Stimulated activated CD4-positive, alpha-beta T cell treated with anti-CD3 and anti-CD28 coated beads, Interleukin-1b, Interleukin-23, amount 100 ng/mL, for 24 hours (primary cell): ENCODE measurements around the gene UBE3C.
"Not testable (repeated sequence)": the region's sequence is repeated elsewhere in the genome, so short reads cannot be mapped to it uniquely, and the experiment has no call there.

Source experiments
- DNase-seq, 4 experiments: peaks; one replicate each; pipeline ENCODE4 v3.0.0-alpha.2; 2020; ENCODE audit warnings: low read depth in 4 of 4, low spot score in 1 of 4

The UBE3C gene

DNA sequence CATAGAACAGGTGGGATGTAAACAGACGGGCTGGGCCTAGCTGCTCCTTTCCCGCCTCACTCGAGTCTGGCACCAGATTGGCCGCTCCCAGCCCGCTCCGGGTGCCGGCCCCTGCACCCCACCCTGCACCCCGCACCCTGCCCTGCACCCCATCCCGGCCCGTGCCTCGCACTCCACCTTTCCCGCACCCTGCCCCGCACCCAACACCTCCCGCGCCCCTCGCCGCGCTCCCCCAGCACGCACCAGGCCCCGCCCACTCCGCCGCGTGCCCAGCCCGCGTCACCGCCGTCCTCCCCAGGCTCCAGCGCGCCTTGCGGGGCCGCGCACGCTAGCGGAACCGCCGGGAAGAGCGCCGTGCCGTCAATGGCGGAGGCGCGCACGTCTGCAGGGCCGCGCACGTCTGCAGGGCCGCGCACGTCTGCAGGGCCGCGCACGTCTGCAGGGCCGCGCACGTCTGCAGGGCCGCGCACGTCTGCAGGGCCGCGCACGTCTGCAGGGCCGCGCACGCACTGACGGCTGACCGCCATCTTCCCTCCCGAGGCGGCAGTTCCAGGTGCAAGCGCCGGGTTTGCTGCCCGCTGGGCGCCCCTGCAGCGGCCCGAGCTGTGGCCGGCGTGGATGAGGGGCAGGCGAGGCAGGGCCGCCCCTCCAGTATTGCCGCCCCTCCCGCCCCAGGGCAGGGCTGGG is at the start of gene UBE3C:
Gene UBE3C (plus strand): TSS at position 503 of the 687 bp plus-strand sequence. CDS start 347 bp downstream, outside the sequence.
- DNase-seq, result peak; percentile 80 to 88 (median 86)

DNA sequence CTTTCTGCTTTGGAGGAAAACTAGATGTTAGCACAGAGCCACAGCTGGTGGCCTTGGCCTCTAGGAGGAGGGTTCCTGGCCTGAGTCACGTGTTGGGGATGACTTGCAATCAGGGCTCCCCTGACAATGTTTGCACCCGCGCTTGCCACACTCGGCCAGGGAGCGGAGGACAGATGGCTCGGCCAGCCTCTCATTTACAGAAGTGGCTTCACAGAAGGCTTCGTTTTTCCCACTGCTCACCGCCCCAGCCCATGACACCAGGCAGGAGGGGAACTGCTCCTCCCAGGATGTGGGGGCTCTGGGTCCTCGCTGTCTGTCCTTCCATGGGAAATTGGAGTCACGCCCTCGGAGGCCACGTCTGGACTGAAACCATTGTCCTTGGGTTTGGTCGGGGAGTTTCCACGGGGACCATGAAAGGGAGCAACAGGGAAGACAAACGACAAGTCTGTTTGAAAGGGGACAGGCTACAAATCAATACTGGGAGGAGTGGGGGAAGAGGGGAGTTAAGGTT is 49.6 kb upstream of the UBE3C start:
- DNase-seq, result no peak

DNA sequence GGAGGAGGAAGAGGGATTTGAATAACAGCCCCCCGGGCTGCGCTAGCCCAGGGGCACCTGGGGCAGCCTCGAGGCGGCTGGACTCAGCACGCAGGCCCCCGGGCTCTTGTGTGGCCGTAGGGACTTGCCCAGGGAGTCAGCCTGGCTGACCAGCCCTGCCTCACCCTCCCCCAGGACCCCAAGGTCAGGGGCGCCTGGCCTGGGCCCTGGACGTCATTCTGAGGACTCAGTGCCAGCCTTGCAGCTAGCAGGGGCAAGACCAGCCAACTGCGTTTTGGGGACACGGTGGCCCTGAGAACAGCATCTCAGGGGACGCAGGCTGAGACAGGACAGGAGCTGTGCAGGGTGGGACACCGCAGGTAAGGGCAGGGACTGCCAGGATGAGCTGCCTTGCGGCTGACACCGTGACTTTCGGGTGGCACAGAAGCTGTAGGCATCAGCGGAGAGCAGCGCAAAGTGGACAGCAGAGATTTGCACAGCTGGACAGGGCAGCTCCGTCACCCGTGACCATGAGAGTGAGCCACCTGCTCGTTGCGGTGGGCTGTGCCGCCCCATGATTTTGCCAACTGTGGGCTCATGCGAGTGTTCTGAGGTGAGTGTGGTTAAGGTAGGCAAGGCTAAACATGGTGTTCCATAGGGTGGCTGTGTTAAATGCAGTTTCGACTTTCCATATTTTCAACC is 48.1 kb upstream of the UBE3C start:
- no peak for DNase-seq

DNA sequence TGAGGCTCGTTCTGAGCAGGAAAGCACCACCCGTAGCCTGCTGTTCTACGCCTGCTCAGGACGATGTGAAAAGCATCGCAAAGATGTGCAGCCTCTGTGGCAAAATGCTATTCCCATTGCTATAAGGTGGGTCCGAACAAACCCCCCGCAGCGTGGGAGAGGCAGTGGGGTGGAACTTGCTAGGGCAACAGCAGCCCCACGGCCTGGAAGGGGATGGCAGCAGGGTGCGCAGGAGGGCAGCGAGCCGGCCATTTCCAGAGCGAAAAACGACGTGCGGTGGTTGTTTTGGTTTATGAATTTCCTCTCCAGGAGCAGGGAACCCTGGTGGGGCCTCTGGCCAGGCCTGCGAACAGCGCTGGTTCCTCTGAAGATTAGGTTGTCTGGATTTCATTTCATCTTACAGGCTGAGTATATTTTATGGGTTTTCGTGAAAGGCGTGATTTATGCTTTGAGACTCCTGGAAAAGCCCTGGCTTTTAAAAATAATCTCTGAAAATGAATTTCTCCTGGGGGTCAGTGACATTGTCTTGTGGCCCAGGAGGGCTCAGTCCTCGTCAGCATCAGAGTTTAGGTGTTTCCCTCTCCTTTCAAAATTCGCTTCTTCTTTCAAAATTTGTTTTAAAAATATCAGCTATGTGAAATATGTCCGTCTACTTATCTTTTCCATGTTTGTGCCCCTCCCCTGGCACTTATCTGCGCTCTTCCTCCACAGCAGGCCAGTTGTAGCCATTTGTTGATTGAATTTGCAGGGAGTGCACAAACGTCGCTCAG is 42.3 kb upstream of the UBE3C start:
- DNase-seq, result no peak

DNA sequence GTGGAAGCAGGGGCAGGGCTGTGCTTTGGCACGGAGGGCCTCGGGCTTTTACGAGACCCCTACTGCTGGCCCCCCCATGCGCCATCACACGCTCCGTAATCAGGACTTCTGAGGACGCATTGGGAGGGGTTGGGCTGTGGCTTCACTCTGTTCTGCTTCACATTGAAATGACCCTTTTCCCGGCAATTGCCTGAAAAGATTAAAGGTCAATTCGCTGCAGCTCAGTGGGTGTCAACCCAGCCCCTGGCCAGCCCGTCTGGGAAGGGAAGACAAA is 41.7 kb upstream of the UBE3C start:
- no peak for DNase-seq

DNA sequence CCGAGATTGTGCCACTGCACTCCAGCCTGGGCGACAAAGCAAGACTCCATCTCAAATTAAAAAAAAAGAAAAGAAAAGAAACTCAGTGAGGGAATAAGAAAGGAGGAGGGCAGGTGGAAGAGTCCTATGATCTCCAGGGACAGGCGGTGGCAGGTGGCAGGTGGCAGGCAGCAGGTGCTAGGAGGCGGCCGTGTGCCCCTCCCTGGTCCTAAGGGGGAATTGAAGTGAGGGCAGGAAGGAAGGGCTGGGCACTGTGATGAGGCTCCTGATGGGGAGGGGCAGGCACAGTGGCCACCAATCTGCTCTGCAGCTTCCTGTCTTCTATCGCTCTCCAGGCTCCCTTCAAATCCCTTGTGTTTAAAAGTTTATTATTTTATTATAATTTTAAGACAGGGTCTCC is 41.2 kb upstream of the UBE3C start:
- no peak for DNase-seq

DNA sequence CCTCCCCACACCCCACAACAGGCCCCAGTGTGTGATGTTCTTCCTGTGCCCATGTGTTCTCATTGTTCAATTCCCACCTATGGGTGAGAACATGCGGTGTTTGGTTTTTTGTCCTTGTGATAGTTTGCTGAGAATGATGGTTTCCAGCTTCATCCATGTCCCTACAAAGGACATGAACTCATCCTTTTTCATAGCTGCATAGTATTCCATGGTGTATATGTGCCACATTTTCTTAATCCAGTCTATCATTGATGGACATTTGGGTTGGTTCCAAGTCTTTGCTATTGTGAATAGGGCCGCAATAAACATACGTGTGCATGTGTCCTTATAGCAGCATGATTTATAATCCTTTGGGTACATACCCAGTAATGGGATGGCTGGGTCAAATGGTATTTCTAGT is 38.7 kb upstream of the UBE3C start:
- DNase-seq, result not testable (repeated sequence)

DNA sequence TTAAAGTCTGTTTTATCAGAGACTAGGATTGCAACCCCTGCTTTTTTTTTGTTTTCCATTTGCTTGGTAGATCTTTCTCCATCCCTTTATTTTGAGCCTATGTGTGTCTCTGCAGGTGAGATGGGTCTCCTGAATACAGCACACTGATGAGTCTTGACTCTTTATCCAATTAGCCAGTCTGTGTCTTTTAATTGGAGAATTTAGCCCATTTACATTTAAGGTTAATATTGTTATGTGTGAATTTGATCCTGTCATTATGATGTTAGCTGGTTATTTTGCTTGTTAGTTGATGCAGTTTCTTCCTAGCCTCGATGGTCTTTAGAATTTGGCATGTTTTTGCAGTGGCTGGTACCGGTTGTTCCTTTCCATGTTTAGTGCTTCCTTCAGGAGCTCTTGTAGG is 35.1 kb upstream of the UBE3C start:
- DNase-seq, result not testable (repeated sequence)

DNA sequence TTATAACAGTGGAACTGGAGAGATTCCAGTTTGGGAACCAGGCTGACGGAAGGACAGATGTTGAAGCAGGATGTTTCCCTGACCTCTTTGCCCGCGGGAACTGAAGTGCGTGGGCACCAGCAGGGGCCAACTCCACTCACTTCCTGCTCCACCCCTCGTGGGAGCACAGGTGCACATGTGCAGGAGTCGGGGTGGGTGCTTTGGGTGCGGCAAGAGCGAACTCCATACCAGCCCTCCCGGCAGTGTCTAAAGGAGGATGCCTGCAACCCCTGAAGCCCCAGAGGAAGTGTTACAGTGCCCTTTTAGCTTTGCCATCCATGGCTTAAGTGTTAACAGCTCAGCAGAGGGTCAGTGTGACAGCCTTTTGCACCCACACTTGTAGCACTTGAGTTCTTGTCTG is 27.4 kb upstream of the UBE3C start:
- DNase-seq, result no peak

DNA sequence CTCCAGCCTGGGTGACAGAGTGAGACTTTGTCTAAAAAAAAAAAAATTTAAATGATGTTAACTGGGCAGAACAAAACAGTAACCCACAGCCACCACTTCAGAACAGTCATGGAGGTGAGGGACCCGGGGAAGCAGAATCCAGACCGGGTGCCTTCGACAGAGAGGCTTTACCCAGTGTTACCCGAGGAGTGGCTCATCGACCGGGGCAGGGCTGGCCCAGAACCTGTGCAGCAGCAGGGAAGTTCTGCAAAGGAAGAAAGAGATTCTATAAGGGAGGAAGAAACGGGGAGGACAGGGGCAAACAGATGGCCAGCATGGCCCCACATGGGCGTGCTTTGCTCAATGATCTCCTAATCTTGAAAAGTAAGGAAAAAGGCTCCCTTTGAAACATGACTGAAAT is 26.0 kb upstream of the UBE3C start:
- no peak for DNase-seq

DNA sequence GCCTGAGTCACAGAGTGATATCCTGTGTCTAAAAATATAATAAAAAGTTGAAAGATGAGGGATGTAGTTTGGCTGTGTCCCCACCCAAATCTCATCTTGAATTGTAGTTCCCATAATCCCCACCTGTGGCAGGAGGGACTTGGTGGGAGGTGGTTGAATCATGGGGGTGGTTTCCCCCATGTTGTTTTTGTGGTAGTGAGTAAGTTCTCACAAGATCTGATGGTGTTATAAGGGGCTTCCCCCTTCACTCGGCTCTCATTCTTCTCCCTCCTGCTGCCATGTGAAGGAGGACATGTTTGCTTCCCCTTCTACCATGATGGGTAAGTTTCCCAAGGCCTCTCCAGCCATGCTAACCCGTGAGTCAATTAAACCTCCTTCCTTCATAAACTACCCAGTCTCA is 25.1 kb upstream of the UBE3C start:
- no peak for DNase-seq

DNA sequence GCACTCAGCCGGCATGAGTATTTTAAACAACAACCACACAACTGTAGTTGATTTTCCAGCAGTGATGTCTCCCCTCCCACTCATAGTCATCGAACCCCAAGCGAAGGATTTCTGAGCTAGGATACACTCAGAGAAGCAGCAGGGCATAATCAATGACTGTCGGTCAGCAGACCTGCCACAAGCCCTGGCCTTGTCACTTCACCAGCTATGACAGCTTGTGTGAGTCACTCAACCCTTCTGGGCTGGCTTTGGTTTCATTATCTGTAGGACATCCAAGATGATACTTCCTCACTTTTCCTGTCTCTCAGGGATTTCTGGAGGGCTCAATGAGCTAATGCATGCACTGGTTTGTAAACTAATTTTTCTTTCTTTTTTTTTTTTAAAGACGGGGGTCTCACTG is 22.0 kb upstream of the UBE3C start:
- no peak for DNase-seq

DNA sequence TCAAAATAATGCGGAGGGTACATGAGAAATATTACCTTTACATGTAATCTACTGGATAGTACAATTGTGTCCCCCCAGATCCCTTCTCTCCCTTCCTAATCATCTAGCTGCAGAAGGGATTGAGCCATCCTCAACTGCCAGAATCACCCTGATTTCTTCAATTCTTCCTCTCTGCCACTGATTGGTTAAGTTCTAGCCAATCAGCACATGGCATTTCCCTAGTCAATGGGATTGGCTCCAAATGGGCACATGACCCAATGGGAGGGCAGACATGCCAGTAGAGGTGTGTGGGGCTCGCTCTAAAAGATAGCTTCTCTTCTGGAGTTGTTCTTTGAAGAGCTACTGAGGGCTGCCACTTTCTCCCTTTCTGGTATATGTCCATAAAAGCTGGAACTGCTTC is 20.9 kb upstream of the UBE3C start:
- DNase-seq, result no peak

DNA sequence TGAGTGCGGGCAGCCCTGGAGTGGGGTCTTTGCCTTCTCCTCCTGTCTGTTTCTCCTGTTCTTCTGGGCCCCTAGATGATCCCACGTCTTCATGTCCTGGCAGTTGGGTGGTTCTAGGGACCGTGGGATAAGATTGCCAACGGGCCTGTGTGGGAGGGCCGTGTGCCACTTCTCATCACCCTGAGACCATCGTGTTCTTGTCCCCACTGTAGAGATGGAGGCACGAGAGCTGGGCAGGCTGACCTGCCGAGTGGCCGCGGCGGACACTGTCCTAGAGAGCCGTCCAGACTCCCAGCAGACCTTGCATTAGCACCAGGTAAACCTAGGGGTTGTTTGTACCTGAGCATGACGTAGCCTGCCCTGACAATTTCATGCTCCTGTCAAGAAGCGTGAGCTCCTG is 18.5 kb upstream of the UBE3C start:
- no peak for DNase-seq

DNA sequence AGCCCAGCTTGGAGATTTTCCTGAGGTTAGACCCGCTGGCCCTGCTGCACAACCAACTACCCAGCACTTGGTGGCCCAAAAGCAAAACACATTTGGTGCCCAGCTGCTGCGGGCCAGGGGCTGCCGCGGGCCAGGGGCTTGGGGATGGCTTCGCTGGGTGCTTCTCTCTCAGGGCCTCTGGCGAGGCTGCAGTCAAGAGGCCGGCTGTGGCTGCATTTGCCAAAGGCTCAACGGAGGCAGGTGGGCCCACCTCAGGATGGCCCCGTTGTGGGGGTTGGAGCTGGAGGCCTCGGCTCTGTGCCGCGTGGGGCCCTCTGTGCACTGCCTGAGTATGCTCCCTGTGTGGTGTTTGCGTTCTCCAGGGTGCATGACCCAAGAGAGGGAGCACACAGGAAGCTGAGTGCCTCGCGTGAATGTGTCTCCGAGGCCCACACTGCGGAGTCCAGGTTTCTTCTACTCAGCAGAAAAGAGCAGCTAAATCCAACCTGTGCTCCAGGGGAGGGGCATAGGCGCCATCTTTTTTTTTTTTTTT is 17.5 kb upstream of the UBE3C start:
- DNase-seq, result no peak

DNA sequence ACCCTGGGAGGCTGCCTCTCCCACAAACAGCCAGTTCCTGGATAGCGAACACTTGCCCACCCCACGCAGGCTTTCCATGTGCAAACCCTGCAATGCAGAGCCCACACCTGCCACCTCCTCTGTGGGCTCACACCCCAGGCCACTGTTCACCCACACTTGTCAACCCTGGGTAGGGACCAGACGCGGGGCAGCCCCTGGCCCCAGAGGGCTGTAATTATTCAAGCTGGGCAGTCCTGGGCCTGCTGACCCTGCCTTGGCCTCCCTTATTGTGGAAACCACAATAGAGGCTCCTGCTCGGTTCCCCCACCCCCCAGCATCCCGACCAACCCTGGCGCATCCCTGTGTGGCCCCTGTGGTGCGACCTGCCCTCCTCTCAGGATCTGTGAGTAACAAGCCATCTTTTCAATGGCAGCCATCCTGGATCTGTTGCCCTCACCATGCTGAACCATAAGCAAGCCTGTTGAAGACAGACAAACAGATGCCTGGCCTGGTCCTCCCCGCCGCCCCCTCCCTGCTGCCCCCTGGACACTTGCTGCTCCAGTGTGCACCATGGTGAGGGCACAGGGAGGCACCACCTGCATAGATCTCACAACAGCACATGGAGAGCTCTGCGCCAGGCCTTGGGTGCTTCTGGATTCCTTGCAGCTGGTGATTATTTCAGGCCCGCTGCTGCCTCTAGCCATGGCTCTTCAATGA is 15.8 kb upstream of the UBE3C start:
- DNase-seq, result no peak

DNA sequence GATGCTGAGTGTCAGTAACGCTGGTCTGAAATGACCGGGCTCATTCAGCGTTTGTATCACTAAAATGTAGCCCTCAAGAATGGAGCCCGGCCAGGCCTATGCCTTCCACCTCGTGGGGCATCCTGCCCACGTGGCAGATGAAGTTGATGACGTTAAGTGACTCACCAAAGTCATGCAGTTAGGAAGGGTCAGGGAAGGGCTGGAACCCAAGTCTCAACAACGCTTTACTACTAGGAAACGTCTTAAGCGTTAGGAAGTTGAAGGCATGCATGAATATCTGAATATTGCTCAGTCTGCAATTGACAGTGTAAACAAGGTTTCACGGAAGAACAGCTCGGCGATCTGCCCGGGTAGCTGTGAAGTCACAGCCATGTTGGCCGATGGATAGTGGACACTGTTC is 14.0 kb upstream of the UBE3C start:
- DNase-seq, result no peak

DNA sequence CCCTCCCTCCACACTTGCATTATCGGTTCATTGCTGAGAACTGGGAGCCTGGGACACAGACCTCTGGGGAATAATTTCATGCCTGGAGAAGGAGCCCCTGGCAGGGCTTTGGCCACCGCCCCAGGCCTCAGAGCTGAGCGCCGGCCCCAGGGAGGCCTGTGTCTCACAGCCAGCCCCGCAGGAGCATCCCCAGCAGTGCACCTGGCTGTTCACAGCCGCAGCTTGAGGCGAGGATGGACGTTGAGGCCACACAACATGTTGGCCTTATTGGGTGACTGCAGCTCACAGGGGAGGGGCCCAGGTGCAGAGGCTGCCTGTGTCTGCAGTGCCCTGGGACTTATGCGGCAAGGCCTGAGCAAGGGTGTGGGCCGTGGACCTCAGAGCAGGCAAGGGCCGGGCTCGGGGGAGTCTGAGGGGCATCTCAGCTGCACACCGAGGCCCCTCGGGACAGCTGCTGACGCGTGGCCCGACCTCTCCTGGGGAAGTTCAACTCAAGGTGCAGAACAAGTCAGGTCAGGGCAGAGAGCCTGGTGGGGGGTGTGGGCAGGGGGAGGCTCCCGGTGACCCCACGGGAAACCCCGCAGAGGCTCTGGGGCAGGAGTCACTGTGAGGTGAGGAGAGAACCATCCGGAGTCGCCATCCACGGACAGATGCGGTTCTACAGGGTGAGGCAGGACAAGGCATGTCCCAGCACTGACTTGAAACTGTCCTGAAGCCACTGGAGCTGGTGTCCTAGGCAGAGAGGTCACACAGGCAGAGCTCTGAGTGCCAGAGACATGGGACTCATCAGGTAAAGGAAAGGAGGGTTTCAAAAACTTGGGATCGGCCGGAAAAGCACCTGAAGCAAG is 13.1 kb upstream of the UBE3C start:
- no peak for DNase-seq

DNA sequence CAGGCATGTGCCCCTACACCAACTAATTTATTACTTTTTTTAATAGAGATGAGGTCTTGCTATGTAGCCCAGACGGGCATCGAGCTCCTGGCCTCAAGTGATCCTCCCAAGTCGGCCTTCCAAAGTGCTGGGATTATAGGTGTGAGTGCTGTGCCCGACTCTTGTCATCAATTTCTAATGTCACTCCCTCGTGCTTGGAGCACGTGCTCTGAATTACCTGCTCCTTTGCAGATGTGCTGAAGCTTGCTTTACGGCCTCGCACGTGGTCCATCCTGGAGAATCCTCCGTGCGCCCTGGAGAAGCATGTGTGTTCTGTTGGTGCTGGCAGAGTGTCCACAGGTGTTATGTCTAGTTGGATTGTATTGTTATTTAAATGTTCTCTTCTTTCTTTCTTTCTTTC is 11.8 kb upstream of the UBE3C start:
- DNase-seq, result no peak

DNA sequence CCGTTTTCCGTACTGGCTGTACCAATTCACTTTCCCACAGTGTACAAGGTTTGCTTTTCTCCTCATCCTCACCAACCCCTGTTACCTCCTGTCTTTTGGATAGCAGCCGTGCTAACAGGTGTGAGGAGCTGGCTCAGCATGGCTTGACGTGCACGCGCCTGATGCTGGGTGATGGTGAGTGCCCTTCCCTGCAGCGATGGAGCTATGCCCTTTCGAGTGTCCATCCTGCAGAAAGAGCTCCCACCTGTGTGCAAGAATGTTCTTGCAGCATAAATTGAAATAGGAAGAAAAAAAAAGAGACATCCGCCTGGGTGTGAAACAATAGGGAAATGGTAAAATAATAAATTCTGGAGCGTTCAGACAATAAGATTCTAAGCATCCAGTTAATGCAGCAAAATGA is 9.5 kb upstream of the UBE3C start:
- no peak for DNase-seq
